Tibial artery (tissue), 4 donors: ENCODE results near the gene SEPTIN8.

Source experiments
- DNase-seq, 2 donors: peaks; one replicate each; pipeline ENCODE4 v3.0.0-alpha.2; 2019
- H3K27ac ChIP-seq, 2 donors: fragments of 200-600 bp; sonication (generic) in 1 of 2; 1 replicate in 1 of 2; 2 replicates in 1 of 2; pipeline ENCODE4 v1.5.1; 2018 to 2019; ENCODE audit warnings: mild to moderate bottlenecking in 1 of 2
- H3K27me3 ChIP-seq, 2 donors: fragments of 200-600 bp; sonication (generic) in 1 of 2; one replicate each; pipeline versions ENCODE4 v1.5.1 to v1.6.0; 2016 to 2019
- H3K36me3 ChIP-seq, 3 donors: fragments of 200-600 bp; sonication (generic) in 2 of 3; one replicate each; pipeline ENCODE4 v1.5.1; 2016 to 2019; ENCODE audit warnings: mild to moderate bottlenecking in 2 of 3
- H3K4me1 ChIP-seq, 4 donors: fragments of 200-600 bp; sonication (generic) in 2 of 4; 1 replicate in 3 of 4; 2 replicates in 1 of 4; pipeline ENCODE4 v1.5.1; 2016 to 2019
- H3K4me3 ChIP-seq, 2 donors: fragments of 200-600 bp; sonication (generic) in 1 of 2; 1 replicate in 1 of 2; 2 replicates in 1 of 2; pipeline ENCODE4 v1.5.1; 2018 to 2019; ENCODE audit warnings: mild to moderate bottlenecking in 2 of 2
- H3K9me3 ChIP-seq, 3 donors: fragments of 200-600 bp; sonication (generic) in 1 of 3; one replicate each; pipeline ENCODE4 v1.5.1; 2016 to 2019
- CTCF ChIP-seq, 2 experiments: fragments of 200-600 bp in 1 of 2; fragments of 450-650 bp in 1 of 2; IDR thresholded peaks; one replicate each; pipeline ENCODE4 v1.5.1; 2017 to 2019; ENCODE audit warnings: antibody characterized with exemption in 2 of 2, mild to moderate bottlenecking in 1 of 2, moderate library complexity in 1 of 2
- intact Hi-C: fragments of 100-400 bp; cut with DNase I; formaldehyde crosslinking; loops from one replicate; pipeline ENCODE4 v1.15.0; 2023; ENCODE audit warnings: low total_unique reads

The SEPTIN8 gene

GRCh38 chr5:132770476-132771159 is 6.4 kb downstream of the SEPTIN8 start:
- intact Hi-C loops: no loop called here

GRCh38 chr5:132768485-132768868 is 8.6 kb downstream of the SEPTIN8 start:
- TF ChIP-seq CTCF (IDR thresholded peaks at IDR 0.05): no peak
- H3K9me3 ChIP-seq: no peaks in the 10 kb centered on the region
- no peak for DNase-seq
- intact Hi-C loops: no loop called here
- H3K4me3 ChIP-seq: no peak overlapping the region
- H3K4me1 ChIP-seq: peaks cover 0 to 81% (median 68%) of the 10 kb centered on the region in 4 donors
- H3K27me3 ChIP-seq: no peaks in the 10 kb centered on the region
- H3K36me3 ChIP-seq: peaks cover 18 to 22% (median 19%) of the 10 kb centered on the region in 3 donors
- H3K27ac ChIP-seq: peak overlapping the region; percentile 43 to 52

More at GRCh38 chr5:132770476-132771159, 6.4 kb downstream of the SEPTIN8 start:
- no peaks in the 10 kb centered on the region for H3K9me3 ChIP-seq
- no peaks in the 10 kb centered on the region for H3K27me3 ChIP-seq
- TF ChIP-seq CTCF (IDR thresholded peaks at IDR 0.05): no peak
- H3K4me3 ChIP-seq: no peak overlapping the region
- peak overlapping the region; percentile 85 to 98 for H3K27ac ChIP-seq
- peaks cover 0 to under 1% (median 0%) of the 10 kb centered on the region in 3 donors for H3K36me3 ChIP-seq
- DNase-seq: peak in 1 of 2 donors; percentile 78
- H3K4me1 ChIP-seq: peaks cover 0 to 97% (median 80%) of the 10 kb centered on the region in 4 donors

- no peak for TF ChIP-seq CTCF (IDR thresholded peaks at IDR 0.05)
- no peak for DNase-seq
- peaks cover 31 to 35% (median 33%) of the 10 kb centered on the region in 3 donors for H3K36me3 ChIP-seq
- H3K4me3 ChIP-seq: no peak overlapping the region
- H3K27me3 ChIP-seq: no peaks in the 10 kb centered on the region
- intact Hi-C loops: no loop called here
- H3K9me3 ChIP-seq: no peaks in the 10 kb centered on the region
- H3K27ac ChIP-seq: no peak overlapping the region
- peaks cover 0 to 68% (median 55%) of the 10 kb centered on the region in 4 donors for H3K4me1 ChIP-seq
These were observed 9.9 kb downstream of the SEPTIN8 start for GRCh38 chr5:132767150-132767549.

GRCh38 chr5:132766806-132767055 is 10.3 kb downstream of the SEPTIN8 start:
- H3K4me3 ChIP-seq: no peak overlapping the region
- H3K4me1 ChIP-seq: peaks cover 0 to 63% (median 51%) of the 10 kb centered on the region in 4 donors
- H3K36me3 ChIP-seq: peaks cover 35 to 39% (median 36%) of the 10 kb centered on the region in 3 donors
- peak overlapping the region in 1 of 2 donors; percentile 7 for H3K27ac ChIP-seq
- no peaks in the 10 kb centered on the region for H3K27me3 ChIP-seq
- no peak for DNase-seq
- no peak for TF ChIP-seq CTCF (IDR thresholded peaks at IDR 0.05)
- intact Hi-C loops: no loop called here
- no peaks in the 10 kb centered on the region for H3K9me3 ChIP-seq

- Histone ChIP-seq H3K36me3 (peaks cover 40 to 44% (median 41%) of the 10 kb centered on the region in 3 donors), H3K4me1 (peaks cover 0 to 58% (median 46%) of the 10 kb centered on the region in 4 donors), H3K4me3 (no peak overlapping the region), H3K27ac (peak overlapping the region; percentile 5 to 7), H3K9me3 (no peaks in the 10 kb centered on the region), H3K27me3 (no peaks in the 10 kb centered on the region)
- intact Hi-C loops: no loop called here
- no peak for TF ChIP-seq CTCF (IDR thresholded peaks at IDR 0.05)
- DNase-seq: peak in 1 of 2 donors; percentile 48
These were observed 10.8 kb downstream of the SEPTIN8 start for GRCh38 chr5:132766020-132766805.
